ENCODE results near the gene CD69.

DNA sequence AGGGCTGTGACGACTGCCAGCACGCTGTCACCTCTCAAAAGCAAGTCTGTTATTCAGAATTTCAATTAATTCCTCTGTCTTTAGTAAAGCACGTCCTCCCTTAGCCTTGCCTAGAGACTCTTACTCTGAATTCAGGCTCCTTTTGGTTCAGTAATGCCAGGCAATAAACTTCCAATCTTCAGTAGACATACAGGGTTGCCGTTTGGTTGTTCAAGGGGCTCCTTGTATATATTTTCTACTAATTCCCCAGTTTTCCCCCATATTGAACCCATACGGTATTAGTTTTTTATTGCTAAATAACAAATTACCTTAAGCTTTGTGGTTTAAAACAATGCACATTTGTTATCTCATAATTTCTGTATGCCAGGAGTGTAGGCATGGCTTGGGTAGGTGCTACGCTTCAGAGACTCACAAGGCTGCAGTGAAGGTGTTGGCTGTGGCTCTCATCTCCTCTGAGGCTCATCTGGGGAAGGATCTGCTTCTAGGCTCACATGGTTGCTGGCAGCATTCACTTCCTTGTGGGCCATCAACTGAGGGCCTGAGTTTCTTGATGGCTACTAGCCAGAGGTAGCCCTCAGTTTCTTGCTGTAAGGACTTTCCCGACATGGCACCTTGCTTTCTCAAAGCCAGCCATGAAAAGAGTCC is 20.5 kb downstream of the CD69 start:
- TF ChIP-seq POLR2AphosphoS5 (IDR thresholded peaks at IDR 0.05) (no peak), MXI1 (conservative IDR thresholded peaks at IDR 0.05; ENCODE audit: poor library complexity, severe bottlenecking) (no peak), TAF1 (IDR thresholded peaks at IDR 0.05; ENCODE audit: low read depth) (no peak)
- TF ChIP-seq, protein P1, sequence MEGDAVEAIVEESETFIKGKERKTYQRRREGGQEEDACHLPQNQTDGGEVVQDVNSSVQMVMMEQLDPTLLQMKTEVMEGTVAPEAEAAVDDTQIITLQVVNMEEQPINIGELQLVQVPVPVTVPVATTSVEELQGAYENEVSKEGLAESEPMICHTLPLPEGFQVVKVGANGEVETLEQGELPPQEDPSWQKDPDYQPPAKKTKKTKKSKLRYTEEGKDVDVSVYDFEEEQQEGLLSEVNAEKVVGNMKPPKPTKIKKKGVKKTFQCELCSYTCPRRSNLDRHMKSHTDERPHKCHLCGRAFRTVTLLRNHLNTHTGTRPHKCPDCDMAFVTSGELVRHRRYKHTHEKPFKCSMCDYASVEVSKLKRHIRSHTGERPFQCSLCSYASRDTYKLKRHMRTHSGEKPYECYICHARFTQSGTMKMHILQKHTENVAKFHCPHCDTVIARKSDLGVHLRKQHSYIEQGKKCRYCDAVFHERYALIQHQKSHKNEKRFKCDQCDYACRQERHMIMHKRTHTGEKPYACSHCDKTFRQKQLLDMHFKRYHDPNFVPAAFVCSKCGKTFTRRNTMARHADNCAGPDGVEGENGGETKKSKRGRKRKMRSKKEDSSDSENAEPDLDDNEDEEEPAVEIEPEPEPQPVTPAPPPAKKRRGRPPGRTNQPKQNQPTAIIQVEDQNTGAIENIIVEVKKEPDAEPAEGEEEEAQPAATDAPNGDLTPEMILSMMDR (IDR thresholded peaks at IDR 0.05; ENCODE audit: poor library complexity, severe bottlenecking): no peak
- TF ChIP-seq, protein P2, sequence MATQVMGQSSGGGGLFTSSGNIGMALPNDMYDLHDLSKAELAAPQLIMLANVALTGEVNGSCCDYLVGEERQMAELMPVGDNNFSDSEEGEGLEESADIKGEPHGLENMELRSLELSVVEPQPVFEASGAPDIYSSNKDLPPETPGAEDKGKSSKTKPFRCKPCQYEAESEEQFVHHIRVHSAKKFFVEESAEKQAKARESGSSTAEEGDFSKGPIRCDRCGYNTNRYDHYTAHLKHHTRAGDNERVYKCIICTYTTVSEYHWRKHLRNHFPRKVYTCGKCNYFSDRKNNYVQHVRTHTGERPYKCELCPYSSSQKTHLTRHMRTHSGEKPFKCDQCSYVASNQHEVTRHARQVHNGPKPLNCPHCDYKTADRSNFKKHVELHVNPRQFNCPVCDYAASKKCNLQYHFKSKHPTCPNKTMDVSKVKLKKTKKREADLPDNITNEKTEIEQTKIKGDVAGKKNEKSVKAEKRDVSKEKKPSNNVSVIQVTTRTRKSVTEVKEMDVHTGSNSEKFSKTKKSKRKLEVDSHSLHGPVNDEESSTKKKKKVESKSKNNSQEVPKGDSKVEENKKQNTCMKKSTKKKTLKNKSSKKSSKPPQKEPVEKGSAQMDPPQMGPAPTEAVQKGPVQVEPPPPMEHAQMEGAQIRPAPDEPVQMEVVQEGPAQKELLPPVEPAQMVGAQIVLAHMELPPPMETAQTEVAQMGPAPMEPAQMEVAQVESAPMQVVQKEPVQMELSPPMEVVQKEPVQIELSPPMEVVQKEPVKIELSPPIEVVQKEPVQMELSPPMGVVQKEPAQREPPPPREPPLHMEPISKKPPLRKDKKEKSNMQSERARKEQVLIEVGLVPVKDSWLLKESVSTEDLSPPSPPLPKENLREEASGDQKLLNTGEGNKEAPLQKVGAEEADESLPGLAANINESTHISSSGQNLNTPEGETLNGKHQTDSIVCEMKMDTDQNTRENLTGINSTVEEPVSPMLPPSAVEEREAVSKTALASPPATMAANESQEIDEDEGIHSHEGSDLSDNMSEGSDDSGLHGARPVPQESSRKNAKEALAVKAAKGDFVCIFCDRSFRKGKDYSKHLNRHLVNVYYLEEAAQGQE (IDR thresholded peaks at IDR 0.05; ENCODE audit: borderline replicate concordance): no peak

All from neural cell (in vitro differentiated cells).